GM18870 (cell line): ENCODE results near the gene SPATS2L.
"Not testable (repeated sequence)": the region's sequence is repeated elsewhere in the genome, so short reads cannot be mapped to it uniquely, and the experiment has no call there.

Experiments
- ATAC-seq: cut with Tn5 transposase; IDR thresholded peaks from one replicate; pipeline ENCODE4 v1.9.1; 2021; ENCODE audit warnings: moderate library complexity; ENCODE audit not compliant: unreplicated experiment

SPATS2L gene

GRCh38 chr2:200319548-200320337, 13.2 kb downstream of the SPATS2L start:
- no peak for ATAC-seq

- no peak for ATAC-seq
Observed at GRCh38 chr2:200320344-200320743, 13.9 kb downstream of the SPATS2L start.

GRCh38 chr2:200320991-200321390, 14.5 kb downstream of the SPATS2L start:
- ATAC-seq = no peak

- no peak for ATAC-seq
Observed at GRCh38 chr2:200321780-200322534, 15.5 kb downstream of the SPATS2L start.

GRCh38 chr2:200322607-200323006, 16.1 kb downstream of the SPATS2L start:
- no peak for ATAC-seq

- ATAC-seq = no peak
Observed at GRCh38 chr2:200324362-200324761, 17.9 kb downstream of the SPATS2L start.

- ATAC-seq = no peak
Observed at GRCh38 chr2:200329384-200329783, 22.9 kb downstream of the SPATS2L start.

GRCh38 chr2:200329798-200330197, 23.3 kb downstream of the SPATS2L start:
- no peak for ATAC-seq

- no peak for ATAC-seq
Observed at GRCh38 chr2:200330351-200331060, 24.0 kb downstream of the SPATS2L start.

- ATAC-seq = no peak
Observed at GRCh38 chr2:200331061-200331400, 24.5 kb downstream of the SPATS2L start.

- ATAC-seq = no peak
Observed at GRCh38 chr2:200335657-200336056, 29.2 kb downstream of the SPATS2L start.

GRCh38 chr2:200336980-200337615, 30.6 kb downstream of the SPATS2L start:
- ATAC-seq = no peak

- ATAC-seq = no peak
Observed at GRCh38 chr2:200337621-200338020, 31.1 kb downstream of the SPATS2L start.

GRCh38 chr2:200338692-200339091, 32.2 kb downstream of the SPATS2L start:
- ATAC-seq = no peak

GRCh38 chr2:200340508-200341224, 34.2 kb downstream of the SPATS2L start:
- ATAC-seq = no peak

- ATAC-seq = no peak
Observed at GRCh38 chr2:200341376-200341775, 34.9 kb downstream of the SPATS2L start.

- no peak for ATAC-seq
Observed at GRCh38 chr2:200342235-200342634, 35.7 kb downstream of the SPATS2L start.

GRCh38 chr2:200342654-200343053, 36.2 kb downstream of the SPATS2L start:
- no peak for ATAC-seq

GRCh38 chr2:200344202-200344601, 37.7 kb downstream of the SPATS2L start:
- ATAC-seq = not testable (repeated sequence)

GRCh38 chr2:200345975-200346374, 39.5 kb downstream of the SPATS2L start:
- ATAC-seq = no peak

GRCh38 chr2:200347301-200347700, 40.8 kb downstream of the SPATS2L start:
- ATAC-seq = no peak
